ENCODE data around the gene DRAM2.
"Not testable (repeated sequence)": the region's sequence is repeated elsewhere in the genome, so short reads cannot be mapped to it uniquely, and the experiment has no call there.

DRAM2 gene

DNA sequence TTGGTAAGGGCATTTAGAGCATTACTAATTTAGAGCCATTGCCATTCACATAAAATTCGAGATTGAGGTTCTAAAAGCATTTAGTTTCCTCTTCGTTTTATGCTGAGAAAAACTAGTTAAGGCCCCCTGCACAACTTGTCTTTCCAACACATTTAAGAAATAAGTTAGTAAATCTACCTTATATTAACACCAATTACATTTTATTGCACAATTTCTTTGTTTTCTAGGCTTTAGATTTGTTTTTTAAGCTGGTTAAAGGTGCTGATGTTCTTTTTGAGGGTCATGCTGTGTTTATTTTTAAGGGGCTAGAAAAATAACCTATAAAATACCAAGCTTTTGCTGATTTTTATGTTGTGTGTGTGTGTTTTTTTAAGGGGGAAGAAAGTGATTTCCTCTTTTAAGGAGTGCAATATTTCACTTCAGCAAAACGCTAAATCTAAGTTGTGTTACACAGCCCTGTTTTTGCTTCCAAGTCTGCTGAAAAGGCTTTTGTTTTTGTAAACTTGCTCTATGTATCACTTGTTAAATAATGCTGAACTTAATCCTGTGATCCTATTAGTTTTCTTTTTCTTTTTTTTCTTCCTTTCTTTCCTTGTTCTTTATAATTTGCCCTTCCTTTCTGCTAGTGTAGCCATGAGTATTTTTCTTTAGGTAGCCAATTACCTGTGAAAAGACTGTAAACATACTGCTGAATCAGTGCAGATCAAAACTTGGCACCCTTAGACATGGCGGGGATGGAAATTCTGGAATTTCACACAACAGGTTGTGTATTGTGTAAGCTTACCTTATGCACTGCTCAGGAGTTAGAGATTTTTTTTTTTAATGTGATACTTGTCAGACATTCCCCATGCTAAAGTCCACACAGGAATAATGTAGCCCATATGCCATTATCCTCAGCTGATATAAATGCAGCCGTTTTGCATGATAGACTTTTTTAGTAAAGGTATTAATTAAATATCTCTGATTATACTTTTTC is 1.6 kb upstream of the DRAM2 start:
- DNase-seq, result no peak

DNA sequence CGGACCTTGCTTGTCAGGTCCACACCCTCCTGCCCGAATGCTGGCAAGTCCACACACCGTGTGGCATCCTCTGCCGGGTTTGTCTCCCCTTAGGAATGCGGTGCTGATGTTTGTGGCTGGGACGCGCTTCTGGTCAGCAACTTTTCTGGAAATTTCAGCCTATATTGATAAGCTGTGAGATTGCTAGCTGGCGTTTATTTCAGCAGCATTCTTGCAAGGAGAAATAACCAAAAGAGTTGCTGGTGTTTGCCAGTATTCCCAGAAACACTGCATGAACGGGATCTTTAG is 731 bp upstream of the DRAM2 start:
- DNase-seq, result no peak

DNA sequence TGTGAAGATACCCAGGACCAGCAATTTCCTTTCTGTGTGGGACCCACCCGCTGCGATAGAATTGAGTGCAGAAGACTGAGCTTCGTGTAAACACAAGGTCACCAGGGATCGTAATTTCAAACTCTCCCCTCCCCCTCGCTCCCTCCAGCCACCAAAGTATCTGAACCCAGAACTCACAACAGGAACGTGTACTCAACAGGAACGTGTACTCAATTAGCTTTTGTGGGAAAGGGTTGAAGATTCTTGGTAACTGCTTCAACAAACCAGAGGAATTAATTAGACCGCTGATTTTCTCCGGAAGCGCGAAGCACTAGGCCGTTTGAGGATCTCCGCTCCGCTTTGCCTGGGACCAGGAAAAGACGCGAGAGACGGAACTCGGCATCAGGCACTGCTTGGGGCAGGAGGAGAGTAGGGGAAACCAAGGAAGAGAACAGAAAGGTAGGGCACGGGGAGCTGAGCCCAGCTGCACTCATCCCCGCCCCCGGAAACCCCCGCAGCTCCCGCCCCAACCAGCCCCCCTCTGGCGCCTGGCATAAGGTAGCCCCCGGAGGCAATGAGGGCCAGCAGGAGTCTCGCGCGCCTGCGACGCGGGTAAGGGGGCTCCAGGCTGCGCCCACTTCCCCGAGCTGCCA is 453 bp downstream of the DRAM2 start:
- DNase-seq, result peak; percentile 47

DNA sequence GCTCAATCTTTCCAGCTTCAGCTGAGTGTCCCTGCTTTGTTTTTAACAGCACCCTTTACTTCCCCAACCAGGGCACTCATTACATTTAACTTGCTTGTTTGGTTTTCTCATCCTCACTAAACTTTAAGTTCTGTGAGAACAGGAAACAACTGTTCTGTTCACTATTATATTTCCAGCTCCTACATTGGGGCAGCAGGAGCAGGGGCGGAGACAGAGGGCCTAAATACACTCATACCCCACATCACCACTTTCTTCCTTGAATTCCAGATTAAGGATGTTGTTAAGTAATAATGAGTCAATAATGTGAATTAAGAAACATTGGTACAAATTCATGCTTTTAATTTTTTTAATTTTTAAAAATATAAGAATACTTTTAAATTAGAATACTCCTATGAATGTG is 6.0 kb downstream of the DRAM2 start:
- no peak for DNase-seq

DNA sequence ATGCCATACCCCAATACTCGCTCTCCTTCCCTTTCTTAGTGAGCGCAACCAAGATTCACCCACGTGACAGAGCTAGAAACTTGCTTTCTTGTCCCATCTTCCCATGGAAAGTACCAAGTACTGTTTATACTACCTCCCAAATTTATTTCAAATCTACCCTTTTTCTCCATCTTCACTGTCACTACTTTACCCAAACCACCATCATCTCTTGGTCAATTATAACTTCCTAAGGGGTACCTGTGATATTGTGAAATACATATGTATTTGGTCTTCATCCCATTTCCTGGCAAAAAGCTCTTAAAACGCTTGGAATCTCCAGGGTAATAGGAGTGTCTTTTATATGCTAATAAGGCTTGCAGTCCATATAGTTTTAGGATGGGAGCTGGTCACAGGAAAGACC is 8.2 kb downstream of the DRAM2 start:
- no peak for DNase-seq

DNA sequence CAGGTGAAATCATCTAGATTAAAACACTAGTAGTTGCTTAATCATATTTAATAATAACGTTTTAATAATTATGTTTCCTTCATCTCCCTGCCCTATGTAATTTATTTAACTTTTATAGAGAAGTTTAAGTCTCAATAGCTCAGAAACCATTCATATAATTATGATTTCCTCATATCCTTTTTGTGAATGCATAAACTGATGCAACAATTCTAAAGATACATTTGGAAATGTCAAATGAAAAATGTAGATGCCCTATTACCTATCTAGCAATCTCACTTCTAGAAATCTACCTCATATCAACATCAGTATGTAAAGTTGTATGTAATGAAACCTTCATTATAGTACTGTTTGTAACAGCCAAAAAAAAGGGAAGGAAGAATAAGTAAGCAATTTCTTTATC is 10.5 kb downstream of the DRAM2 start:
- DNase-seq, result no peak

DNA sequence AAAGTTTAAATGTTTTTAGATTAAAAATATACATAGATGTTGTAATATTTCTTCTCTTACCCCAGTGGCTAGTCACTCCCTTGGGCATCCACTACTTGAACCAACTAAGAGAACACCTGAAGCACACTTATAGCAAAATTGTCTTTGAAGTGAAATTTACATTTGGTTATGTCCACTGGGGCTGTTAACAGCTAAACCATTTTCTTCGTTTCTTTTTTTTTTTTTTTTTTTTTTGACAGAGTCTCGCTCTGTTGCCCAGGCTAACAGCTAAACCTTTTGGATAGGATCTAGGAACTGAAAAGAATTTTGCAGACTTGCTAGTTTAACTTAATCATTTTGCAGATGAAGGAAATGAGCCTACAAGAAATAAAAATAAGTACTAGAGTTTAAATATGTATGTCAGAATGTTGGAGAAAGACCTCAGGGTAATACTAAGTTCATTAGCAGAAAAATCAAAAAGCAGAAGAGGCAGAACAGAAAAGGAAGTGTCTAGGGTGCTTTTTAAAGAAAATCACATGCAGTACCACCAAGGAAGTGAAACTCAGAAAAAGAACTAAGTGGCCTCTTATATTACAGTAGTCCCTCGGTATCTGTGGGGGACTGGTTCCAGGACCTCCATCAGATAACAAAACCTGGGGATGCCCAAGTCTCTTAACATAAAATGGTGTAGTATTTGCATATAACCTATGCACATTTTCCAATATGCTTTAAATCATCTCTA is 11.8 kb downstream of the DRAM2 start:
- no peak for DNase-seq

DNA sequence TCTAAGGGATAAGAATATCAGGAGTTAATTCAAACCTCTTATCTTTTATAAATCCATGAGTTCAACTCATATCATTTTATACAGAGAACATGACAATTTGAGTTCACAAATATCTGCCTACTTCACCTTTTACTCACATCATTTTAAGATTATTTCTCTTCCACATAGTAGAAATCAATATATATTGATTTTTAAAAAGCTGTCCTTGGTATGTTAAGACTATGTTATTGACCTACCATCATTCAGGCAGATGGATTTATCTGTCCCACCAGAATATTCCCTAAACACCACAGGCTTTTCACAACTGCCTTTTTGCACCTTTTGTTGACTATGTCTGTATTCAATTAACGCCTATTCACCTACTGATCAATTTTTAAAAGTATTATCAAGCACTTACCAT is 13.5 kb downstream of the DRAM2 start:
- no peak for DNase-seq

DNA sequence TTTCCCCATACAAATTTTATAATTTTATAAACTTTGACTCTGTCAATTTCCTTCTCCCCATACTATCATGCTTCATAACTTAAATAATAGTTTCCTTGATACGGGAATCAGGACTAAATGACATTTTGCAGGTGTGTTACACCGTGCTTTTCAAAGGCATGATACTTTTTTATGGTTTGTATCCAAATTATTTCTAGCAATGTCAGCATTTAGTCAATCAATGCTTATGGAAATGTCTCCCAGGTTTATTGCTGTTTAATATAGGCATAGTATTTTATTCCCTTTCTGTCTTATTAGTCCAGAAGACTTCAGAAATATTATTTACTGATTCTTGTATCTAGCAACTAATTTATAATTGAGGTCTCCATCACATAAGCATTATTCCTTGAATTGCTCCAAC is 23.4 kb downstream of the DRAM2 start:
- no peak for DNase-seq

DNA sequence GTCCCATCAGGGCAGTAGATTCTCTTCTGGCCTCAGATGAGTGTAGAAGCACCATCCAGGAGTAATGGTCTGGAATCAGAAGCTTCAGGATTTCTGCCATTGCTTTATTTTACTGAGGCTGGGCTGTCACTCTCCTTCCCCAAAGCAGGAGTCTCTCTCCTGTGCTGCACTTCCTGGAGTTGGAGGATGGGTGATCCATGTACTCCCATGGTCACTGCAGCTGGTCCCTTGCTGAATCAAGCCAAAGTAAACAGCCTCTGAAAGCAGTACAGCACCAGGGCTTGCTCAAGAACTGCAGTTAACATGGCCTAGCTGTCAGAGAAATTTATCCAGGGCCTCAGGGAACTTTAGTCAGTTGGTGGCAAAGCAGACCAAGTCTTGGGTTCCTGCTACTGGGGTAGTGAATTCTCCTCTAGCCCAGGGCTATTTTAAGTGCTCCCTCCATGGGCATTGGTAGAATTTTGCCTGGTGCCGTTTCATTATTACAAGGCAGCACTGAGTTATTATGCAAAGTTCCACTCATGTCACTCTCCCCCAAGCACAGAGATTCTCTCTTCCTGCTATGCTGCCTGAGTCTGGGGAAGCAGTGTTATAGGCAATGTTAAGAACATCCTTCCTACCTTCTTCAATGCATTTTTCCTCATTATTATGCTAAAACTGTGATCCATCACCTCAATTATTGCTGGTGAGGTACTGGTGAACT is 29.5 kb downstream of the DRAM2 start:
- DNase-seq, result no peak

DNA sequence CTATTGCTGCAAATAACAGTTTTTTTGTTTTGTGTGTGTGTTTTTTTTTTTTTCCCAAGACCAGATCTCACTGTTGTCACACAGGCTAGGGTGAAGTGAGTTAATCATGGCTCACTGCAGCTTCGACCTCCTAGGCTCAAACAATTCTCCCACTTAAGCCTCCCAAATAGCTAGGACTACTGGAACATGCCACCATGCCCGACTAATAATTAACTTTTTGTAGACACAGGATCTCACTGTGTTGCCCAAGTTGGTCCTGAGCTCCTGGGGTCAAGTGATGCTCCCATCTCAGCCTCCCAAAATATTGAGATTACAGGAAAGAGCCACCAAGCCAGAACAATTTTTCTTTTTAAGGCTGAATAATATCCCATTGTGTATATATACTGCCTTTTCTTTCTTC is 34.9 kb downstream of the DRAM2 start:
- no peak for DNase-seq

DNA sequence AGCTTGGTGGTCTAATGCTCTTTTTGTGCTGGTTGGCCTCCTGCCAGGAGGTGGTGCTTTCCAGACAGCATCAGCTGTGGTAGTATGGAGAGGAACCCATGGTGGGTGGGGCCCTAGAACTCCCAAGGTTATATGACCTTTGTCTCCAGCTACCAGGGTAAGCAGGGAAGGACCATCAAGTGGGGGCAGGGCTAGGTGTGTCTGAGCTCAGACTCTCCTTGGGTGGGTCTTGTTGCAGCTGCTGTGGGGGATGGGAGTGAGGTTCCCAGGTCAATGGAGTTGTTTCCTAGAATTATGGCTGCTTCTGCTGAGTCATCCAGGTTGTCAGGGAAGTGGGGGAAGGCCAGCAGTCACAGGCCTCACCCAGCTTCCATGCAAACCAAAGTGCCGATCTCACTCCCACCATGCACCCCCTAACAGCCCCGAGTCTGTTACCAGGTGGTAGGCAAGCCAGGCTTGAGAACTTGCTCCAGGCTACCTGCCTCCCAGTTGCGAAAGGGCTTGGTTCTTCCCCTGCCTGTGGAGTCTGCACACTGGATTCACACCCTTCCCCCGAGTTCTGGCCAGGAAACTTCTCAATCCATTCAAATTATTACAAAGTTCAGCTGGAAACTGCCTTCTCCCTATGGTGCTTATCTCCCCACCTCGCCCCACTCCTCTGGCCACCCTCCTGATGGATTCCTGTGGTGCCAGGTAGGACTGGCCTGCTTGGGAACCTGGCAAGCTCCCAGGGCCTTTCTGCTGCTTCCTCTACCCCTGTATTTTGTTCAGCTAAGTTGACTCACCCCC is 37.8 kb downstream of the DRAM2 start:
- no peak for DNase-seq

DNA sequence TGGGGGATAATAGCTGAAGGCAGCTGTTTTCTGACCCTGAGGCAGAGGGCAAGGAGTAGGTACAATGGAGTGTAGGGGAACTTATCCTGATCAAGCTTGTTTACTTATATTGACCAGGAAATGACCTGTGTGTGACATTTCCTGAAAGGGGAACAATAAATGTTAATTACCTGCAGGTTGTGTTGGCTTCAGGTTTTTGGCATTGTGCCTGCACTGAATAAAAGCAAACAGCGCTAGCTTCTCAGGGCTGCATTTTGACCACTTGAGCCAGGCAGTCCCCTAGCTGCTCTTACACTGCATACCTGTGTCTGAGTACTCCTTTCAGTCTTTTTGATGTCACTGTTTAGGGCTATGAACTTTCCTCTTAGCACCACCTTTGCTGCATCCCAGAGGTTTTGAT is 40.6 kb downstream of the DRAM2 start:
- no peak for DNase-seq

DNA sequence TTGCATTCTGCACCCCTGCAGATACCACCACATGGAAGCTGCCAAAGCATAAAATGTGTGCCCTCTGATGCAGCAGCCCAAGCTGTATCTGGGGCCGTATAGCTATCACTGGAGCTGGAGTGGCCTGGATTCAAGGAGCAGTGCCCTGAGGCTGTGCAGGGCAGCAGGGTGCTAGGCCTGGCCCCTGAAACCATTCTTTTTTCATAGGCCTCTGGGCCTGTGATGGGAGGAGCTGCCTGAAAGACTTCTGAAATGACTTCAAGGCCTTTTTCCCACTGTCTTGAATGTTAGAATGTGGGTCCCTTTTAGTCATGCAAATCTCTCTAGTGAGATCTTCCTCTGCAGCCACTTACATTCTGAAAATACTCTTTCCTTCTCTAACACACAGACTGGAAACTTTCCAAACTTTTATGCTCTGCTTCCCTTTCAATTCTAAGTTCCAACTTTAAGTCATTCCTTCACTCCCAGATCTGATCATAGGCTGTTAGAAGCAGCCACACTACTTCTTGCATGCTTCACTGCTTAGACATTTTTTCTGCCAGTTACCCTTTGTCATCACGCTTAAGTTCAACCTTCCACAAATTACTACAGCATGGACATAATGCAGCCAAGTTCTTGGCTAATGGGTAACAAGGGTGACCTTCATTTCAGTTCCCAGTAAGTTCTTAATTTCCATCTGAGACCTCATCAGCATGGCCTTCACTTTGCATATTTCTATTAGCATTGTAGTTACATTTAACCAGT is 42.4 kb downstream of the DRAM2 start:
- no peak for DNase-seq

DNA sequence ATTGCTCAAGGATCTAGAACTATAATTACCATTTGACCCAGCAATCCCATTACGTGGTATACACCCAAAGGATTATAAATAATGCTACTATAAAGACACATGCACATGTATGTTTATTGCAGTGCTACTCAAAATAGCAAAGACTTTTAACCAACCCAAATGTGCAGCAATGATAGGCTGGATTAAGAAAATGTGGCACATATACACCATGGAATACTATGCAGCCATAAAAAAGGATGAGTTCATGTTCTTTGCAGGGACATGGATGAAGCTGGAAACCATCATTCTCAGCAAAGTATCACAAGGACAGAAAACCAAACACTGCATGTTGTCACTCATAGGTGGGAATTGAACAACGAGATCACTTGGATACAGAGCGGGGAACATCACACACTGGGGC is 44.5 kb downstream of the DRAM2 start:
- DNase-seq, result not testable (repeated sequence)

DNA sequence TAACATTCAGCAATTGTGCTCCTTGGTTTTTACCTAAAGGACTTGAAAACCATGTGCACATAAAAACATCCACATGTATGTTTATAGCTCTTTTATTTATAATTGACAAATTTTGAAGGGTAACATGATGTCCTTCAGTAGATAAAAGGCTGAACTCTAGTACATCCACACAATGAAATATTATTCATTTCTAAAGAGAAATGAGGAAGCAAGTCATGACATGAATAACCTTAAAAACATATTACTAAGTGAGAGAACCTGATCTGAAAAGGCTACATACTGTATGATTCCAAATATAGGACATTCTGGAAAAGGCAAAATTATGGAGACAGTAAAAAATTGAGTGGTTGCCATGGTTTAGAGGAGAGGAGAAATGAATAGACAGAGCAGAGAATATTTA is 50.3 kb downstream of the DRAM2 start:
- no peak for DNase-seq

DNA sequence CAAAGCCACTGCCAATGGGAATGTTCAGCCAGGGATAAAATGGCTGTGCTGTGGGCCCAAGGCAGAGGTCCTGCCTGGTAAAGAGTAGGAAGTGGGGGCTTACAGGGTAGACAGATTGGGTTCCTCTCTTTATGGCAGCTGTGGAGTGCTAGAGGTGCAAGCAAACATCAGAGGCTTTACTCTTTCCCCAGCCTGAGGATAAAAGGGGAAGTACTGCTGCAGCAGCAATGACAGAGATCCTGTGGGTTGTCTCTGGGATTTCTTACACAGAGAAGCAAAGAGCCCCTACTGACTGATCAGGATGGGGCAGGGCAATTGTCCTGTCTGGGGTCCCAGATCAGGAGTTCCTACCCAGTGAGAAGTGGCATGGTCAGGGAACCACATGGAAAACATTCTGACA is 54.2 kb downstream of the DRAM2 start:
- no peak for DNase-seq

DNA sequence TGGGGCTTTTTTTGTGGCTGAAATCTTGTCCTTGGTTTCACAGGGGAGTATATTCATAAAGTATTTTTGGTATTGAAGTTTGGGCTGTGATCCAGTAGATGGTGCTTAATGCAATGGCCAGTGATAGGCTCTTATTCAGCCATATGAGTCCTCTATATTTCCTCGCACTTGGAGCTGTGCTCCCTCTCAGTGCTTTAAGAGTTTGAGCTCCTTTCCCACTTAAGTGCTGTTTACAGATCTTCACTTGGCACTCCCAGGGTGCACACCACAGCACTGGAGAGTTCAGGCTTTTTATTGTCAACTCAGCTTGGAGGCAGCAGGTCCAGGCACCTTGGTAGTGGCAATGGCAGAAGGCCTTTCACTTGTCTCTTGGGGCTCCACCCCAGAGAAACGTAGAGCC is 54.9 kb downstream of the DRAM2 start:
- DNase-seq, result no peak

DNA sequence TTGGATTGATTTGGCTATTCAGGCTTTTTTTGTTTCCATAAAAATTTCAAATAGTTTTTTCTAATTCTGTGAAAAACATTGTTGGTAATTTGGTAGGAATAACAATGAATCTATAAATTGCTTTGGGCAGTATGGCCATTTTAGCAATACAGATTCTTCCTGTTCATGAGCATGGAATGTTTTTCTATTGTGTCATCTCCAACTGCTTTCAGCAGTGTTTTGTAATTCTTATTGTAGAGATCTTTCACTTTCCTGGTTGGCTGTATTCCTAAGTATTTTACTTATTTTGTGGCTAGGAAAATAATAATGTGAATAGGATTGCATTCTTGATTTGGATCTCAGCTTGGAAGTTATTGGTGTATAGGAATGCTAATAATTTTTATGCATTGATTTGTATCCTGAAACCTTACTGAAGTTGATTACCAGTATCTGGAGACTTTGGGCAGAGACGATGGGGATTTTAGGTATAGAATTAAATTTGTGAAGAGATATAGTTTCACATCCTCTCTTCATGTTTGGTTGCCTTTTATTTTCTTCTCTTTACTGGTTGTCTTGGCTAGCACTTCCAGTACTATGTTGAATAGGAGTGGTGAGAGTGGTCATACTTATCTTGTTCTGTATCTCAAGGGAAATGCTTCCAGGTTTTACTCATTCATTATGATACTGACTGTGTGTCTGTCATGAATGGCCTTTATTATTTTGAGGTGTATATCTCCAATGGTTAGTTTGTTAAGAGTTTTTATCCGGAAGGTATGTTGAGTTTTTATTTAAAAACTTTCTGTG is 57.3 kb downstream of the DRAM2 start:
- no peak for DNase-seq

DNA sequence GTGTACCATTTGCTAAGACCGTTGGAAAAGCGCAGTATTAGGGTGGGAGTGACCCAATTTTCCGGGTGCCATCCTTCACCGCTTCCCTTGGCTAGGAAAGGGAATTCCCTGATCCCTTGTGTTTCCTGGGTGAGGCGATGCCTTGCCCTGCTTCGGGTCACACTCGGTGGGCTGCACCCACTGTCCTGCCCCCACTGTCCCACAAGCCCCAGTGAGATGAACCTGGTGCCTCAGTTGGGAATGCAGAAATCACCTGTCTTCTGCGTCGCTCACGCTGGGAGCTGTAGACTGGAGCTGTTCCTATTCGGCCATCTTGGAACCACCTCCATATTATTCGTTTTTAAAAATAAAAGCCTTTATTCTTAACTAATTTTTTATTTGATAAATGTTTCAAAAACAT is 60.6 kb downstream of the DRAM2 start:
- DNase-seq, result not testable (repeated sequence)

DNA sequence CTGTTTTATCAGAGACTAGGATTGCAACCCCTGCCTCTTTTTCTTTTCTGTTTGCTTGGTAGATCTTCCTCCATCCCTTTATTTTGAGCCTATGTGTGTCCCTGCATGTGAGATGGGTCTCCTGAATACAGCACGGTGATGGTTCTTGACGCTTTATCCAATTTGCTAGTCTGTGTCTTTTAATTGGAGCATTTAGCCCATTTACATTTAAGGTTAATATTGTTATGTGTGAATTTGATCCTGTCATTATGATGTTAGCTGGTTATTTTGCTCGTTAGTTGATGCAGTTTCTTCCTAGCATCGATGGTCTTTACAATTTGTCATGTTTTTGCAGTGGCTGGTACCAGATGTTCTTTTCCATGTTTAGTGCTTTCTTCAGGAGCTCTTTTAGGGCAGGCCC is 62.6 kb downstream of the DRAM2 start:
- not testable (repeated sequence) for DNase-seq

Measured in activated CD4-positive, alpha-beta T cell treated with anti-CD3 and anti-CD28 coated beads, Interleukin-2, amount 50 U/mL, for 16 hours (primary cell).